Stimulated activated CD8-positive, alpha-beta memory T cell treated with anti-CD3 and anti-CD28 coated beads, Interleukin-12 subunit alpha, Interleukin-12 subunit beta, amount 100 ng/mL, for 1 hour (primary cell): ENCODE measurements around the gene MYL9.
"Not testable (repeated sequence)": the region's sequence is repeated elsewhere in the genome, so short reads cannot be mapped to it uniquely, and the experiment has no call there.

Source experiments
- DNase-seq: peaks from one replicate; pipeline ENCODE4 v3.0.0-alpha.2; 2020; ENCODE audit warnings: low read depth

MYL9 gene

DNA sequence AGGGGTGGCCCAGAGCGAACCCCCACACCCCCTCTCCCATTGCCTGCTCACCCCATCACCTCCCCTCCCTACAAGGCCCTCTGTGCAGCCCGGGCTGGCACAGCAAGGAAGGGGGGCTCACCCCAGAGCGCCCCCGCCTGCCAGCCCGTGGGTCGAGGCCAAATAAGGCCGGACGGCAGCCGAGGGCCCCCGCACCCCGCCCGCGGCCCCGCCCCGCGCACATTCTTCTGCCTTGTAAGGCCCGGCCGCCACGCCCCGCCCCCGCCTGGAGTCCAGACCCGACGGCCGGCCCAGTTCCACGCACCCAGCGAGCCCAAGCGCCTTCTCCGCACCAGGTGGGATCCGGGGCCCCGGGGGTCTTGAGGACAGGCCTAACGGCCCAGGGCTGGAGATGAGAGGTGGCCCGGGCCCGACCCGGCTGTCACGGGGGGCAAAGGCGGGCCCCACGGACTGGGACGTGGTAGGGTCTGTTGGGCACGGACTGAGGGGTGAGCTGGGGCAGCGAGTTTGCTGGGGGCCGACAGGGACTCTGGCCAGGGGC, at the start of gene MYL9:
Gene MYL9 (plus strand): TSS at position 293 of the 541 bp plus-strand sequence. CDS start 3,366 bp downstream, outside the sequence.
- DNase-seq: no peak

- DNase-seq: peak; percentile 36
Observed at GRCh38 chr20:36491901-36492617, 49.3 kb upstream of the MYL9 start.

GRCh38 chr20:36493051-36493800, 48.1 kb upstream of the MYL9 start:
- DNase-seq: no peak

- no peak for DNase-seq
Observed at GRCh38 chr20:36493801-36494114, 47.6 kb upstream of the MYL9 start.

- DNase-seq: no peak
Observed at GRCh38 chr20:36496707-36497669, 44.3 kb upstream of the MYL9 start.

- DNase-seq: no peak
Observed at GRCh38 chr20:36497856-36498255, 43.5 kb upstream of the MYL9 start.

- no peak for DNase-seq
Observed at GRCh38 chr20:36498386-36499179, 42.7 kb upstream of the MYL9 start.

GRCh38 chr20:36499211-36499610, 42.1 kb upstream of the MYL9 start:
- DNase-seq: no peak

DNA sequence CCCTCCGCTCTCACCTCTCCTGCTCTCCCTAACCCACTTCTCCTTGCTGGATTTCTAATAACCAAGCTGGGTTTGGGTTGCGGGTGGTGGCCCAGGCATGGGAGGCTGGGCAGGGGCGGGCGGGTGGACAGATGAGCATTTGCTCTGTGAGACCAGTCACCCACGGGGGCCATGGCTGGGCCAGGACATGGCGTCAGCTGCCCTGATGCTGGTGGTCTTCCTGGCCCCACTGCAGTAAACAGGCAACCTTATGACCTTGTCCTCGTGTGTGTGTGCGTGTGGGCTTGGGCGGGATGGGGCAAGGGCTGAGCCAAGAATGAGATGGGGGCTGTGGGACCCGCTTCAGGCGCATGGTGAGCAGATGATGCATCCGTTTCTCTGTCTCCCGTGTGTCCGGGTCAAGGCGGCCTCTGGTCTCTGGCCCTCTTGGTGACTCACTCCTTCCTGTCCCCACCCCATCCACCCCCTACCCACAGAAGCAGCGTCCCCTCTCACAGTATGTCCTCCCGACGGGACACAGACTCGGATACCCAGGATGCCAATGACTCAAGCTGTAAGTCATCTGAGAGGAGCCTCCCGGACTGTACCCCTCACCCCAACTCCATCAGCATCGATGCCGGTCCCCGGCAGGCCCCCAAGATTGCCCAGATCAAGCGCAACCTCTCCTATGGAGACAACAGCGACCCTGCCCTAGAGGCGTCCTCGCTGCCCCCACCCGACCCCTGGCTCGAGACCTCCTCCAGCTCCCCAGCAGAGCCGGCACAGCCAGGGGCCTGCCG, 41.4 kb upstream of the MYL9 start:
- no peak for DNase-seq

DNA sequence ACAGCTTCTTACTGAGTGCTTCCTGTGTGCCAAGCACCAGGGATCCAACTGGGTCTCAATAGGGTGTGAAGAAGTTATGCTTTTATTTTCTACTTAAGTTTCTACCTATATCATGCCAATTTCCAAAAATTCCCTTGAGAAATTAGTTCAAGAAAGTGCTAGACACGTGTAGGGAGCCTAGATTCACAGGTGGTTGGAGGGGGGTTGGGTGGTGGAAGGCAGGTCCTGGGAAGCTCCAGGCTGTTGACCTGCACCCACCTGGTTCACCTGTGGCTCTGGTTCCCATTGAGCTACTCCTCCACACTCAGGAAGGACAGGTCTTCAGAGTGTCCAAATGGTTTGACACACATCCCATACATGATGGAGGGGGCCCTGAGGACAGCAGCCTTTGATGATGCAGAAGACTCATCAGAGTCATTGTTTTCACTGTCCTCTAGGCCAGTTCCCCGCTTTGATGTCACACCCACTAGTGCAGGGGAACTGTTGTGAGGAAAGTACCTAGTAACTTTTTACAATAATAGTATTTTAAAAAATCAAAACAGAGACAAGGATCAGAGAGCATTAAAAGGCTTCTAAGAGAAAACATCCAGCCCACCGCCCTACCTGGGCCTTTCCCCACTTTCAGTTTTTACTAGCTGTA, 39.8 kb upstream of the MYL9 start:
- no peak for DNase-seq

DNA sequence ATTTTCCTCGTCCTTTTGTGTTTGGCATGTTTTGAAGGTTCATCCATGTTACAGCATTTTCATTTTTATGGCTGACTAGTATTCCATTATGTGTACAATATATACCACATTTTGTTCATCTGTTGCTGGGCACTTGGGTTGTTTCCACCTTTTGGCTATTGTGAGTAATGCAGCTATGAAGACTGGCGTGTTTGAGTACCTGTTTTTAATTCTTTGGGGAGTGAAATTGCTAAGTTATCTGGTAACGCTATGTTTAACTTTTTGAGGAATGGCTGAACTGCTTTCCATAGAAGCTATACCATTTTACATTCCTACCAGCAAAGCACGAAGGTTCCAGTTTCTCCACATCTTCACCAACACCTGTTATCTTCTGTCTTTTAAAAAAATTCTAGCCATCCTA, 37.0 kb upstream of the MYL9 start:
- no peak for DNase-seq

GRCh38 chr20:36506253-36506652, 35.1 kb upstream of the MYL9 start:
- no peak for DNase-seq

DNA sequence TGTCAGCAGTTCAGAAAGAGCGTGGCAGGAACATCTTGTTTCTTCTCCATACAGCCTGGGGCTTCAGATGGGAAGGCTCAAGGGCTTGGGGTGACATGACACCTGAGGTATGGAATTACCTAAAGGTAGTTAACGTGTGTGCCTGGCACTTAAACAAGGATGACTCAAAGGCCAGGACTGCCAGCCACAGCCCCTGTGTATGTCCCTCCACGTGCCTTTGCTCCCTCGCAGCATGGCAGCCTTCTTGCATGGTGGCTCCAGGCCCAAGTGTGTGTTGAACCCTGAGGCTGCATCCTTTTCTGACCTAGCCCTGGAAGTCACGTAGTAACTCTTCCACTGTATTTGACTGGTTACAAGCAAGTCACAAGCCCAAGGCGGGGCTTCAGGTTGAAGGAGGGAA, 33.6 kb upstream of the MYL9 start:
- no peak for DNase-seq

DNA sequence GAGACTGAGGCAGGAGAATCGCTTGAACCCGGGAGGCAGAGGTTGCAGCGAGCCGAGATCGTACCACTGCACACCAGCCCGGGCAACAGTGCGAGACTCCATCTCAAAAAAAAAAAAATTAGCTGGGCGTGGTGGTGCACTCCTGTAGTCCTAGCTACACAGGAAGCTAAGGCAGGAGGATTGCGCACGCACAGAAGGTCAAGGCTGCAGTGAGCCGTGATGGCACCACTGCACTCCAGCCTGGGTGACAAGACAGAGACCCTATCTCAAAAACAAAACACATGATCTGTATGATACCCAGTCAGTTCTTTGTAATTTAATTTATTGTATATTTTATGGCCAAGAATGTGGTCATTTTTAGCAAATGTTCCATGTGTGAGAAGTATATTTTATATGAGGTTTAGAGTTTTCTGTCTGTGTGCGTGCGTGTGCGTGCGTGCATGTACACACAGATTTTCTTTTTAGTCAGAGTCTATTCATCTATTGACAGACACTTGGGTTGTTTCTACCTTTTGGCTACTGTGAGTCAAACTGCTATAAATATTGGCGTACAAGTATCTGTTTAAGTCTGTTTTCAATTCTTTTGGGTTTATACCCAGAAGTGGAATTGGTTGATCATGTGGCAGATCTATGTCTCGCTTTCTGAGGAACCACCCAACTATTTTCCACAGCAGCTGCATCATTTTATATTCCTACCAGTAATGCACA, 22.2 kb upstream of the MYL9 start:
- DNase-seq: no peak

- DNase-seq: no peak
Observed at GRCh38 chr20:36519944-36520343, 21.4 kb upstream of the MYL9 start.

- DNase-seq: no peak
Observed at GRCh38 chr20:36521526-36521925, 19.8 kb upstream of the MYL9 start.

DNA sequence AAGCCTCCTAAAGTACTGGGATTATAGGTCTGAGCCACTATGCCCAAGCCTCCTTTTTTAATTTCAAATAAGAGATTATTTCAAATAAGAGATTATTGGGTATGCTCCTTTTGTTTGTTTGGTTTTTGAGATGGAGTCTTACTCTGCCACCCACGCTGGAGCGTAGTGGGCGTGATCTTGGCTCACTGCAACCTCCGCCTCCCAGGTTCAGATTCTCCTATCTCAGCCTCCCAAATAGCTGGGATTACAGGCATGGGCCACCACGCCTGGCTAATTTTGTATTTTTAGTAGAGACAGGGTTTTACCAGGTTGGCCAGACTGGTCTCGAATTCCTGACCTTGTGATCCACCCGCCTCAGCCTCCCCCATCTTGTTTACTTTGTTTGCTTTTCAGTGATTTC, 18.9 kb upstream of the MYL9 start:
- DNase-seq: not testable (repeated sequence)

DNA sequence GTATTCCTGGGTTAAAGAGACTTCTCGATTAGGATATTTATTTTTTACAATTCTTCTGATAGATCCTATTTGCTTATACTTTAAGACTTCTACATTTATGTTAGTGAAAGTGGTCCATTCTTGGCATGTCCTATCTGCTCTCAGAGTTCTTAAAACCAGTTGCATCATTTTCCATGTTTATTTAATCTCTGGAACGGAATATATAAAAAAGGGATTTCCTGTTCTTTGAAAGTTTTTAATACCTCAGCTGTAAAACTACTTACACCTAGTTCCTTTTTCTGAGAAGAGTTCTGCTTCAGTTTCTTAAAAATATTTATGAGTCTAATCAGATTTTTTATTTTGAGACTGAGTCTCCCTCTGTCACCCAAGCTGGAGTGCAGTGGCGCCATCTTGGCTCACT, 18.0 kb upstream of the MYL9 start:
- no peak for DNase-seq

GRCh38 chr20:36525620-36526365, 15.5 kb upstream of the MYL9 start:
- DNase-seq: no peak
